Measurements from ENCODE around the gene PDLIM1. TPM values are rescaled to one million over a fixed set of nuclear protein-coding genes. Genes with fewer than 3 reads are reported as not detected.

The PDLIM1 gene
- total and polyA plus RNA-seq, 2 donors (not counting 1 experiment from before 2014, with no cell fraction given): 24.3 to 390 TPM

DNA sequence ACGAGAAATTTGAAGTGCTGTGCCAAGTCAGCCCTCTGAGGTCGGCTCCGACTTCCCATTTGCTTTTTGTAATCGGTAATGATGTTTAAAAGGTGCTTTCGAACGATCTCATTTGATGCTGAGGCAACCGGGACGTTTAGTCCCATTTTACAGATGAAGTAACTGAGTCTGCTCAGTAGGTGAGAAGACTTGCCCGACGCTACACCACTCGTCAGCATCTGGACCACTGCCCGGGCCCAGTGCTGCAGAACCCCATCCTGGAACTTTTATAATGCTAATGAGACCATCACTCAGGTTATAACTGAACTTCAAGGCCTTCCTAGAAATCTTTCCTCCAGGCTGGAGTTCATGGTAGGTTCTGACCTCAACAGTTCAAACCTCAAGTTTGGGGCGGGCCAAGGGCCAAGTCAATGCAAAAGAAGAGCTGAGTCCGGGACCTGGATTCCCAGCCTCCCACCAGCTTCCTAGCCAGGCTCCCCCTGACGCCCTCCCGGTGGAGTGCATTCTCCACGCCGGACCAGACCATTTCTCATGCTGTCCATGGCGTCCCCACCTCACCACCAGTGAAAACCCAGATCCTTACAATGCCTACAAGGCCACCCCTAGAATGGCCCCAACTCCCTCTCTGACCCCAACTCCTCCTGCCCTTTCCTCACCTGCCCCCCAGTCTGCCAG is 699 bp upstream of the PDLIM1 start:
- H4K20me1 ChIP-seq (ENCODE audit: control insufficient read depth, extremely low read depth, insufficient read depth, low read length): no peaks in the 10 kb centered on the region
- H3K9ac ChIP-seq (ENCODE audit: insufficient read depth, low read length): peak overlapping the region; percentile 62
- DNase-seq (ENCODE audit: low read depth in 2 of 2): no peak
- no peaks in the 10 kb centered on the region for H3K27me3 ChIP-seq (ENCODE audit: control insufficient read depth, insufficient read depth, low read length)
- TF ChIP-seq EZH2 (IDR thresholded peaks at IDR 0.05; ENCODE audit: low read length, missing control alignments) (no peak), CTCF (conservative IDR thresholded peaks at IDR 0.05 in 1 of 2, IDR thresholded peaks at IDR 0.05 in 1 of 2; ENCODE audit: low read depth in 1 of 2, low read length in 2 of 2) (no peak)
- H3K4me3 ChIP-seq (replicated peaks in 1 of 4; ENCODE audit: control extremely low read depth in 1 of 4, insufficient read depth in 1 of 4, low read depth in 3 of 4, low read length in 4 of 4): peak overlapping the region in 3 of 4 experiments; percentile 26 to 94 (median 35)
- no peaks in the 10 kb centered on the region for H3K9me3 ChIP-seq (ENCODE audit: control insufficient read depth, insufficient read depth, low read depth, low read length)
- H2AFZ ChIP-seq (ENCODE audit: low read length): peak overlapping the region; percentile 34
- H3K4me1 ChIP-seq (ENCODE audit: control insufficient read depth, extremely low read depth, insufficient read depth, low read length): peaks cover 16% of the 10 kb centered on the region
- H3K79me2 ChIP-seq (ENCODE audit: control insufficient read depth, insufficient read depth, low read length): peaks cover 37% of the 10 kb centered on the region
- H3K27ac ChIP-seq (ENCODE audit: insufficient read depth, low read length): peak overlapping the region; percentile 59
- H3K36me3 ChIP-seq (ENCODE audit: control insufficient read depth, insufficient read depth, low read length): no peaks in the 10 kb centered on the region
- peak overlapping the region; percentile 69 for H3K4me2 ChIP-seq (ENCODE audit: extremely low read depth, insufficient read depth, low read length)

DNA sequence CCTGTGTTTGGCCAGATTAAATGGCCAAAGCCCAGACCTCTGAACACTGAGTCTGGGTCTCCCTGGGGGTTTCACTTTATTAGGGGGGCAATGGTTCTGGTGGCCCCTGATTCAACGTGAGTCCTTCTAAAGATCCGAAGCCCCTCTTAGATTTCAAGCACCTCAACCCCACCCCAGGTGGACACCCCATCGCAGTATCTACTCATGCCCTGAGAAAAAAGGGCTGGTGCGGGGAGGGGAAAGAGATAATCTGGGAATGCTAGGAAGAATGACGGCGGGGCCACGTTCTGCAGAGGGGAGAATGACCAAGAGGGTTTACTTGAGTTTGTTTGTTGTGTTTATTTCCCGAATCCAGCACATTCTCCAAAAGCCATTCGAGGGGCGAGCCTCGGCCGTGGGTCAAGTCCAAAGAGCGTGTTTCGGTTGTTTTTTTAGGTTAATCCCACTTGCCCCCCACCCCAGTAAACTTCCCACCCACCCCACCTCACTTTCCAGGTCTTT is 832 bp downstream of the PDLIM1 start:
- TF ChIP-seq CTCF (conservative IDR thresholded peaks at IDR 0.05 in 1 of 2, IDR thresholded peaks at IDR 0.05 in 1 of 2; ENCODE audit: low read depth in 1 of 2, low read length in 2 of 2): no peak
- TF ChIP-seq EZH2 (IDR thresholded peaks at IDR 0.05; ENCODE audit: low read length, missing control alignments): no peak
- no peaks in the 10 kb centered on the region for H3K9me3 ChIP-seq (ENCODE audit: control insufficient read depth, insufficient read depth, low read depth, low read length)
- DNase-seq (ENCODE audit: low read depth in 2 of 2): no peak
- peaks cover 14% of the 10 kb centered on the region for H3K4me1 ChIP-seq (ENCODE audit: control insufficient read depth, extremely low read depth, insufficient read depth, low read length)
- H3K27me3 ChIP-seq (ENCODE audit: control insufficient read depth, insufficient read depth, low read length): no peaks in the 10 kb centered on the region
- no peaks in the 10 kb centered on the region for H4K20me1 ChIP-seq (ENCODE audit: control insufficient read depth, extremely low read depth, insufficient read depth, low read length)
- H3K27ac ChIP-seq (ENCODE audit: insufficient read depth, low read length): peak overlapping the region; percentile 71
- H3K4me2 ChIP-seq (ENCODE audit: extremely low read depth, insufficient read depth, low read length): peak overlapping the region; percentile 82
- no peaks in the 10 kb centered on the region for H3K36me3 ChIP-seq (ENCODE audit: control insufficient read depth, insufficient read depth, low read length)
- H2AFZ ChIP-seq (ENCODE audit: low read length): no peak overlapping the region
- H3K9ac ChIP-seq (ENCODE audit: insufficient read depth, low read length): peak overlapping the region; percentile 95
- H3K79me2 ChIP-seq (ENCODE audit: control insufficient read depth, insufficient read depth, low read length): peaks cover 51% of the 10 kb centered on the region
- H3K4me3 ChIP-seq (replicated peaks in 1 of 4; ENCODE audit: control extremely low read depth in 1 of 4, insufficient read depth in 1 of 4, low read depth in 3 of 4, low read length in 4 of 4): peak overlapping the region; percentile 60 to 94 (median 78)

- Histone ChIP-seq H3K27ac (ENCODE audit: insufficient read depth, low read length) (peak overlapping the region; percentile 71), H3K9ac (ENCODE audit: insufficient read depth, low read length) (peak overlapping the region; percentile 95), H3K9me3 (ENCODE audit: control insufficient read depth, insufficient read depth, low read depth, low read length) (no peaks in the 10 kb centered on the region), H2AFZ (ENCODE audit: low read length) (no peak overlapping the region), H4K20me1 (ENCODE audit: control insufficient read depth, extremely low read depth, insufficient read depth, low read length) (no peaks in the 10 kb centered on the region), H3K36me3 (ENCODE audit: control insufficient read depth, insufficient read depth, low read length) (no peaks in the 10 kb centered on the region), H3K4me3 (replicated peaks in 1 of 4; ENCODE audit: control extremely low read depth in 1 of 4, insufficient read depth in 1 of 4, low read depth in 3 of 4, low read length in 4 of 4) (peak overlapping the region; percentile 60 to 94 (median 78)), H3K79me2 (ENCODE audit: control insufficient read depth, insufficient read depth, low read length) (peaks cover 56% of the 10 kb centered on the region), H3K4me2 (ENCODE audit: extremely low read depth, insufficient read depth, low read length) (peak overlapping the region; percentile 82), H3K27me3 (ENCODE audit: control insufficient read depth, insufficient read depth, low read length) (no peaks in the 10 kb centered on the region), H3K4me1 (ENCODE audit: control insufficient read depth, extremely low read depth, insufficient read depth, low read length) (peaks cover 11% of the 10 kb centered on the region)
- TF ChIP-seq EZH2 (IDR thresholded peaks at IDR 0.05; ENCODE audit: low read length, missing control alignments) (no peak), CTCF (conservative IDR thresholded peaks at IDR 0.05 in 1 of 2, IDR thresholded peaks at IDR 0.05 in 1 of 2; ENCODE audit: low read depth in 1 of 2, low read length in 2 of 2) (peak in 1 of 2 donors; percentile 8)
- DNase-seq (ENCODE audit: low read depth in 2 of 2): no peak
These were observed 1.5 kb downstream of the PDLIM1 start for GRCh38 chr10:95289003-95289920.
